Jurkat, Clone E6-1 (cell line): ENCODE measurements around the gene MMAA. TPM values are rescaled to one million over a fixed set of nuclear protein-coding genes. Genes with fewer than 3 reads are reported as not detected.
A peak's percentile ranks its signal among the peaks of the same experiment; 100 is the strongest.
"Not testable (repeated sequence)": the region's sequence is repeated elsewhere in the genome, so short reads cannot be mapped to it uniquely, and the experiment has no call there.

Experiments used
- DNase-seq: peaks from one replicate; pipeline ENCODE4 v3.0.0-alpha.2; 2011; ENCODE audit warnings: low read depth, low spot score
- H3K4me3 ChIP-seq: 2 replicates; pipeline ENCODE4 v1.5.1; 2011; ENCODE audit warnings: mild to moderate bottlenecking, low read length, control low read depth, moderate library complexity
- polyA plus RNA-seq: library from polyadenylated mRNA; unstranded; fragments of >200 nt; gene quantifications from one replicate; pipeline ENCODE4 v1.2.1, GENCODE V29; 2012; ENCODE audit warnings: missing spikeins; ENCODE audit not compliant: insufficient read length, insufficient read depth

Gene MMAA
- 22.9 TPM for polyA plus RNA-seq

GRCh38 chr4:145618932-145619638 lies at the start of gene MMAA:
Gene MMAA, plus strand, starts transcription at chr4:145619385. Its CDS starts 19,755 bp downstream, at chr4:145639140.
- H3K4me3 ChIP-seq = peak within 1 kb of the TSS; percentile 88
- peak; percentile 86 for DNase-seq

- not testable (repeated sequence) for DNase-seq, H3K4me3 ChIP-seq
Measured at GRCh38 chr4:145574546-145574945, 44.6 kb upstream of the MMAA start.

DNA sequence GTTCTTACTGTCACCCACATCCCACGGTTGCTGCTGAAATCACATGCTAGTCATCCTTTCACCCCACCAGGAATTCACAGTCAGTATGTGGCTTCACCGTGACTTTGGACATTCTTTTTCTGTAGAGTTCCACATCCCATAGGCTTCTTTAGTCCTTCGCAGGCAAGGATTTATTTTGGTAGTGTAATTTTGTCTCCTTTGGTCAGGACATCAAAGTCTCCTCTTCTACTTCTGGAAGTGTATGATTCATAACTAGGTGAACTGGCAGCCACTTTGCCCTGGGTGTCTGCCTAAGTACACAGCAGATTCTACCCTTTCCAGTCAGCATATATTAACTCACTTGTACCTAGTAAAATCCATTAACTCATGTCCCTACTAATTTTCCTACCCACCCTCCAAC lies 38.3 kb upstream of the MMAA start:
- no peak for DNase-seq
- no peak overlapping the region for H3K4me3 ChIP-seq

DNA sequence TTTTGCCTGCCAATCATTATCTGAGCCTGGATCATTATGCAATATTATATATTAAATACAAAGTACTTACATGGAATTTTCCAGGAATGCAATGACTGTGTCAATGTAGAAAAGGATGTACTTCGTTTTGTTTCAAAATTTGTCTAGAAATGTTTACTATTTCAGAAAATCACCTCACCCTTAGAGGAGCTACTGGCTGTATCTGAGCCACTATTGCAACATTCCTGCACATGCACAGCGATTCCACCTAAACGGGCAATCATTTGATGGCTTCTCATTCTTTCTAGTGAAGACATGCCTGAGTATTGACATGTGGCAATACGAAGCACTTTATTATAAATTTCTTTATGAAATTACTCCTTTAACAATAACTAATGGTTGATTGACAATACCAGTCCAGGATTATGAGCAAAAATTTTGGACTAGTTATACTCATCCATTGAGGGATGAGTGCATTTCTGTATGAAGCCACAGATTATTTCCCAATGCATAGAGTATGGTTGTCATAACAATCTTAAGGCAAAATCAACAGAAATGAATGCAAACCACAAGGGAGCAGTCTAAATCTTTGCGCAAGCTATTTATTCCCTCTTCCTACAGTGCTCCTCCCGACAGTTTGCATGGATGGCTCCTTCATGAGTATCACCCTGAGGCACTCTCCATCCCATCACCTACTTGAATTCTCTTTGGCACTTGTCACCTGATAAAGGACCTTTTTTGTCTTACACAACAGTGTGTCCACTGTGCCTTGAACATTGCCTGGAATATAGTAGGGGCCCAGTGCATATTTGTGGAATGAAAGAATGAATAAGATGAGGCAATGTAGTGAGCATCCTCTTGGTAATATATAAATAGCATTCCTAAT lies 35.8 kb upstream of the MMAA start:
- DNase-seq = no peak
- H3K4me3 ChIP-seq = no peak overlapping the region

GRCh38 chr4:145587088-145587754 lies 32.0 kb upstream of the MMAA start:
- no peak for DNase-seq
- H3K4me3 ChIP-seq = no peak overlapping the region

DNA sequence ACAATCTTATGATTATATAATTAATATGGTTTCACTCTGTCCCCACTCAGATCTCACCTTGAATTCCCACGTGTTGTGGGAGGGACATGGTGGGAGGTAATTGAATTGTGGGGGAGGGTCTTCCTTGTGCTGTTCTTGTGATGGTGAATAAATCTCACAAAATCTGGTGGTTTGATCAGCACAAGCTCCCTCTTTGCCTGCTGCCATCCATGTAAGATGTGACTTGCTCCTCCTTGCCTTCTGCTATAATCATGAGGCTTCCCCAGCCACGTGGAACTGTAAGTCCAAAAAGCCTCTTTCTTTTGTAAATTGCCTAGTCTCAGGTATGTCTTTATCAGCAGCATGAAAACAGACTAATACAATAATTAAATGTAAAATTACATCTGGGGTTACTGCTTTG lies 29.8 kb upstream of the MMAA start:
- not testable (repeated sequence) for DNase-seq, H3K4me3 ChIP-seq

DNA sequence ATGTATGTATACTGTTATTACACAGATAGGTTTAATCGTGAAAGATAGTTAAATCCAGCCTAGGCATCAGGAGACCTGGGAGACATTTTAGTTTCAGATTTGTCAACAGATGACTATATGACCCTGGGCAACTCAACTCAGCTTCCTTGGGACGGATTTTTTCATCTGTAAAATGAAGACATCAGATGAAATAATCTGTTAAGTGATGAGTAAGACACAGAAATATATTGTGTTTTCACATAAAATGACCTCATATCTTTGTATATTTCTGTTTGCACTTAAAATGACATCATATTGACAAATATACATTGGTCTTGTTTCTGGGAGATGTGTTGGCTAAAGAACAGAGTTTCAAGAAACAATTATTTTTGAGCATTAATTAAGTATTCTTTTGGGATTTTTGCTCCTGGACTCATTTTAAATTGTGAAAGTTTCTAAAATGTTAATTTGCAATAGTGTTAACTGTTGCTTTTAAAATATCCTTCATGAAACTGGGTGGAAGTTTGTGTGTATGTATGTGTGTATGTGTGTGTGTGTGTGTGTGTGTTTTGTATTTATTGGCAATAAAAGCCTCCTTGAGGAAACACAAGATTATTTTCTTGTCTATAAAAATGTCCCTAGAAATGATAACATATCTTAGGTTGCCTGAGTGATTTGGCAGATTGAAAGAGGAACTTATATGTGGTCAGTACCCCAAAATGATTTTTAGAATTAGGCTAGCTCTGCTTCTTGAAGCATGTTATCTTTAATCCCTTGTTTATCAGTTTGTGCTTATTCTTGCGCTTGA lies 29.1 kb upstream of the MMAA start:
- H3K4me3 ChIP-seq = no peak overlapping the region
- DNase-seq = no peak

- H3K4me3 ChIP-seq = no peak overlapping the region
- DNase-seq = no peak
Measured at GRCh38 chr4:145602129-145602760, 16.9 kb upstream of the MMAA start.

- DNase-seq = no peak
- no peak overlapping the region for H3K4me3 ChIP-seq
Measured at GRCh38 chr4:145605941-145606340, 13.2 kb upstream of the MMAA start.

- DNase-seq = peak; percentile 55
- no peak overlapping the region for H3K4me3 ChIP-seq
Measured at GRCh38 chr4:145609481-145610427, 9.4 kb upstream of the MMAA start.

DNA sequence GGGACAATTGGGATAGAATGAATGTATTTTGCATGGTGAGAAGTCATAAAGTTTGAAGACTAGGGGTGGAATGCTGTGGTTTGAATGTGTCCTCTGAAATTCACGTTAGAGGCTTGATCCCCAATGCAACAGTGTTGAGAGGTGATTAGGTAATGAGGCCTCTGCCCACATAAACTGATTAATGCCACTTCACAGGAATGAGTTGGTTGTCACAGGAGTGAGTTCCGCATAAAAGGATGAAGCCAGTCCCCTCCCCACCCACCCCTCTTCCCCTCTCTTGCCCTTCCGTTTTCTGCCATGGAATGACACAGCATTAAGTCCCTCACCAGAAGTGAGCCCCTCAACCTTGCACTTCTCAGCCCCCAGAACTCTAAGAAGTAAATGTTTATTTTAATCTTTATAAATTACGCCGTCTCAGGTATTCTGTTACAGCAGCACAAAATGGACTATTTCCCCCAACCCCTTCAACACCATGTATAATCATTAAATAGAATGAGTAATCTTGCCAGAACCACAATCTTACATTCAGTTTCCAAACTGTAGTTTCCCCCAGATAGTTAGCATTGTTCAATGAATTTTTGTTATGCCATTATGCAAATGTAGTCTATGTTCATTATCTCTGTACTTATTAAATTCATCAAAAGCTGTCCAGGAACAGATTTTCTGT lies 5.5 kb upstream of the MMAA start:
- H3K4me3 ChIP-seq = no peak overlapping the region
- no peak for DNase-seq

DNA sequence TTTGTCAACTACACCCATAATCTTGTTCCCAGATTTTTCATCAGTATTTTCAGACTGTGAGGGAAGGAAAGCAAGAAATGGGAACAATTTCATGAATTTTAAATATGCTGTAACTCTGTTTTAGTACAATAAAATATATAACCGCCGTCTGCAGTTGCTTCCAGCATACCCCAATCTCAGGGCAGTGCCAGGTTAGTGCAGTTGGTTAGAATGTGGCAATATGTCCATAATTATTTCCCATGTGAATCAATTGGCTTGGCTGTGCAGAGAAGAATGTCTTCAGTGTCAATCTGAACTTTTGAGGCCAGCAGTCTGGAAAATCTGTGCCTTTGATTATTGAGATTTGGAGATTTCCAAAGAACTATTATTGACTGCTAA lies 5.0 kb upstream of the MMAA start:
- DNase-seq = no peak
- H3K4me3 ChIP-seq = no peak overlapping the region

DNA sequence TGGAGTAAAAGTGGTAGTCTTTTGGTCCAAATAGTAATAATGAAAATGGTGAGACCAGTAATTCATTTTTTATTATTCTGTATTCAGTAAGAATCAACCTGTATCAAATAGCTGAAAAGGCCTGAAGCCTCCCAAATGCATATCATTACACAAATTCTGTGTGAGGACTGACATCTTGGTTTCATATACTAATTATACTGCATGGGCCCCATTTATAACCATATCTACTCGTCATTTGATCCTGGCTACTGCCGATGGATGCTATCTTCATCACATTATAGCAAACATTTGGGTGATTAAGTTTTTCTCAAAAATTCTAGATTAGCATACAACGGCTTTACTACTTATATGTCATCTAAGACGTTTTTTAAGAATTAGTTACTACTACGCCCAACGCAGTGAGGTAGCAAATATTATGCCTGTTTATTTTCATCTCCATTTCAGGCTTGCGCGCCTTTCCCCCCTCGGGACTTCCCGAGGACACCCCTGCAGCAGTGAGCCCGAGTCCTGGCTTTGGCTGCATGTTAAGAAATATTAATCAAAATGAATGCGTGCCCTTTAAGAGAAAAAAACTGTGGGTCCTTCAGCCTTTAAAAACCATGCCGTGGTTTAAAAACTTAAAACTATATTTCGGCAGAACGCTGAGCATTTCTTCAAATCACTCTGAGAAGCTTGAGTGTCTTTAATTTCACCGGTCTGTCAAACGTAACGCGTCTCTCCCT lies 814 bp upstream of the MMAA start:
- H3K4me3 ChIP-seq = peak overlapping the region; percentile 88
- peak; percentile 19 for DNase-seq

GRCh38 chr4:145619639-145619996 lies 433 bp downstream of the MMAA start:
- DNase-seq = no peak

GRCh38 chr4:145622067-145622466 lies 2.9 kb downstream of the MMAA start:
- DNase-seq, H3K4me3 ChIP-seq: not testable (repeated sequence)

More at GRCh38 chr4:145619639-145619996, 433 bp downstream of the MMAA start:
- H3K4me3 ChIP-seq = peak overlapping the region; percentile 88

DNA sequence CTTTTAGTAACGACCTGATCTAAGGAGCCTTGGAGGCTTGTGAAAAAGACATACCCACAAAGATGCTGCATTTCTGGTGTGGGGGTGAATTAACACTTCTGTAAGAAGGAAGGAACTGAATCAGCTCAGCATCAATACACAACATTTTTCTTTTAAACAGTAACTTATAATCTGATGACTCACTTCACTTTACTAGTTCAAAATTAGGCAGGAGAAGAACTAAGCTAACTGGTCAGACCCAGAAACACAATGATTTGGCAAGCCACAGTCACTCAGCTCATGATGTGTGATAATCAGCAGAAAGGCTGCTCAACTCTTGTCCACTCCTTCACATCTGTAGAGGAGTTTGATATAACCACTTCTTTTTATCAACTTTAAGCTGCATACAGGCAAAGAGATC lies 4.6 kb downstream of the MMAA start:
- no peak for DNase-seq
- H3K4me3 ChIP-seq = no peak overlapping the region
